HG03139 (cell line): ENCODE data around the gene TUBA4A.
"Not testable (repeated sequence)": the region's sequence is repeated elsewhere in the genome, so short reads cannot be mapped to it uniquely, and the experiment has no call there.

Source experiments
- ATAC-seq: cut with Tn5 transposase; IDR thresholded peaks from one replicate; pipeline ENCODE4 v1.9.1; 2021; ENCODE audit not compliant: unreplicated experiment

TUBA4A gene

GRCh38 chr2:219287116-219287440, 33.4 kb upstream of the TUBA4A start:
- ATAC-seq = not testable (repeated sequence)

- ATAC-seq = no peak
Observed at GRCh38 chr2:219286436-219287115, 32.9 kb upstream of the TUBA4A start.

GRCh38 chr2:219285894-219286425, 32.2 kb upstream of the TUBA4A start:
- no peak for ATAC-seq

- ATAC-seq = no peak
Observed at GRCh38 chr2:219285373-219285735, 31.6 kb upstream of the TUBA4A start.

- no peak for ATAC-seq
Observed at GRCh38 chr2:219284501-219285372, 31.0 kb upstream of the TUBA4A start.

GRCh38 chr2:219282943-219283581, 29.3 kb upstream of the TUBA4A start:
- ATAC-seq = no peak

- ATAC-seq = no peak
Observed at GRCh38 chr2:219282375-219282774, 28.7 kb upstream of the TUBA4A start.

- no peak for ATAC-seq
Observed at GRCh38 chr2:219281588-219281987, 27.9 kb upstream of the TUBA4A start.

GRCh38 chr2:219280651-219281050, 26.9 kb upstream of the TUBA4A start:
- no peak for ATAC-seq

GRCh38 chr2:219279916-219280516, 26.3 kb upstream of the TUBA4A start:
- ATAC-seq = no peak

- ATAC-seq = peak; percentile 85
Observed at GRCh38 chr2:219279151-219279915, 25.6 kb upstream of the TUBA4A start, which contains the start of gene DNAJB2. DNAJB2 (plus strand) TSS chr2:219279366; CDS start chr2:219279834, 468 bp downstream.

- no peak for ATAC-seq
Observed at GRCh38 chr2:219278655-219279150, 25.0 kb upstream of the TUBA4A start.

- no peak for ATAC-seq
Observed at GRCh38 chr2:219277703-219278654, 24.3 kb upstream of the TUBA4A start.

- ATAC-seq = no peak
Observed at GRCh38 chr2:219274361-219274921, 20.7 kb upstream of the TUBA4A start.

- no peak for ATAC-seq
Observed at GRCh38 chr2:219273937-219274336, 20.2 kb upstream of the TUBA4A start.

- ATAC-seq = no peak
Observed at GRCh38 chr2:219272995-219273394, 19.3 kb upstream of the TUBA4A start.

- ATAC-seq = no peak
Observed at GRCh38 chr2:219272356-219272755, 18.6 kb upstream of the TUBA4A start.

- ATAC-seq = no peak
Observed at GRCh38 chr2:219271021-219271420, 17.3 kb upstream of the TUBA4A start.

GRCh38 chr2:219270055-219270372, 16.3 kb upstream of the TUBA4A start:
- ATAC-seq = no peak
